Activated CD4-positive, alpha-beta T cell treated with anti-CD3 and anti-CD28 coated beads for 36 hours (primary cell): ENCODE data around the gene PERP. TPM values are rescaled to one million over a fixed set of nuclear protein-coding genes. Genes with fewer than 3 reads are reported as not detected.

Experiments used
- ATAC-seq: fragments of 200-7000 bp; cut with Tn5 transposase; one replicate; pipeline ENCODE4 v1.10.0; 2021; ENCODE audit warnings: mild to moderate bottlenecking, moderate library complexity
- CTCF ChIA-PET: fragments of 350-600 bp; sonication (Branson Sonifier 250); formaldehyde crosslinking; loops from one replicate; lab custom pipeline; 2021; ENCODE audit warnings: antibody characterized with exemption; lab: Charles Lee
- POLR2A ChIA-PET: fragments of 350-600 bp; sonication (Branson Sonifier 250); formaldehyde crosslinking; loops from one replicate; lab custom pipeline; 2021; ENCODE audit warnings: antibody characterized with exemption, inconsistent platforms; lab: Charles Lee
- DNase-seq: peaks from one replicate; pipeline ENCODE4 v3.0.0-alpha.2; 2020
- H3K27ac Mint-ChIP-seq: one replicate; pipeline ENCODE4 v1.8.0; 2021; ENCODE audit warnings: mixed read lengths
- H3K27me3 Mint-ChIP-seq: one replicate; pipeline ENCODE4 v1.8.0; 2021; ENCODE audit warnings: mixed read lengths
- H3K36me3 Mint-ChIP-seq: one replicate; pipeline ENCODE4 v1.8.0; 2021; ENCODE audit warnings: low read depth, mixed read lengths
- H3K4me1 Mint-ChIP-seq: one replicate; pipeline ENCODE4 v1.8.0; 2021; ENCODE audit warnings: mixed read lengths
- H3K4me3 Mint-ChIP-seq: one replicate; pipeline ENCODE4 v1.8.0; 2021; ENCODE audit warnings: mild to moderate bottlenecking, moderate library complexity, mixed read lengths
- H3K9me3 Mint-ChIP-seq: one replicate; pipeline ENCODE4 v1.8.0; 2021; ENCODE audit warnings: low read depth, mixed read lengths
- intact Hi-C, 2 experiments: fragments of 100-400 bp; cut with DNase I in 1 of 2; cut with micrococcal nuclease in 1 of 2; formaldehyde crosslinking; loops; one replicate each; pipeline versions ENCODE4 v1.14.2 to v1.15.1; 2022 to 2024; cut with DNase I, micrococcal nuclease
- total RNA-seq, 2 experiments: library from RNA; stranded (reverse); gene quantifications; one replicate each; pipeline ENCODE4 v1.2.3, GENCODE V29; 2021

PERP gene
- total RNA-seq, 2 experiments from 2014 or later, result 2.7 to 3.7 TPM

- no peaks in the 10 kb centered on the region for H3K9me3 Mint-ChIP-seq
- H3K27me3 Mint-ChIP-seq, result peaks cover 5% of the 10 kb centered on the region
- DNase-seq, result no peak
- no peak overlapping the region for H3K4me3 Mint-ChIP-seq
- ATAC-seq, result no peak
- intact Hi-C loops, result no loop called here
- H3K36me3 Mint-ChIP-seq, result no peaks in the 10 kb centered on the region
- H3K4me1 Mint-ChIP-seq, result no peaks in the 10 kb centered on the region
- CTCF ChIA-PET, result interaction anchor here (1.2 kb wide), 1 partner anchor 20 kb away, joined by 3 read pairs; no protein-coding TSS in a partner anchor
- H3K27ac Mint-ChIP-seq, result no peak overlapping the region
- POLR2A ChIA-PET, result no interaction called here
These were observed 62.2 kb downstream of the PERP start for GRCh38 chr6:138044972-138045371.

DNA sequence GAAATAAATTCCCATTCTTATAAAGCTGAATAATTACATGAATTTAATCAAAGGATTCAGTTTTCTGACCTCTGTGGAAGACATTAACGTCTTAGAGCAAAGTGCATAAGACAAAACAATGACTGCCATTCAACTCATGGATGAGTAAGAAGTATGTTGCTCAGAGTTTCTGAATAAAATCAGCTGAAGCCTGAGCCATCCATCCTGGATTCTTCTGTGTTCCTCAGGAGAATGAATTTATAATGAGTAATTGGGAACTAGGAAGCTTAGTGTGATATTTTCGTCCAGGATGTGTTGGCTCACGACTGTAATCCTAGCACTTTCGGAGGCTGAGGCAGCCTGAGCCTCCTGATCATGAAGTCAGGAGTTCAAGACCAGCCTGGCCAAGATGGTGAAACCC lies 62.8 kb downstream of the PERP start:
- Mint-ChIP-seq H3K27me3 (peaks cover 5% of the 10 kb centered on the region), H3K9me3 (no peaks in the 10 kb centered on the region), H3K4me1 (no peaks in the 10 kb centered on the region), H3K36me3 (no peaks in the 10 kb centered on the region), H3K27ac (no peak overlapping the region), H3K4me3 (no peak overlapping the region)
- no peak for DNase-seq
- ChIA-PET POLR2A (no interaction called here), CTCF (interaction anchor here (0.6 to 1.2 kb wide), 2 partner anchors 20 to 49 kb away, joined by 3 to 4 read pairs; no protein-coding TSS in a partner anchor)
- ATAC-seq, result no peak
- intact Hi-C loops, result no loop called here

Other genes with a start within 250 kb of the PERP start
- 100 to 1,000 TPM; 284 to 371 TPM for gene TNFAIP3, start 240.2 kb downstream of the PERP start, total RNA-seq
- 1 to 10 TPM; 1.6 to 1.7 TPM for gene ARFGEF3, start 54.5 kb upstream of the PERP start, total RNA-seq
- not detected for gene PBOV1, start 111.1 kb upstream of the PERP start, total RNA-seq